GM12878 (cell line): ENCODE data around the gene RAP1A. TPM values are rescaled to one million over a fixed set of nuclear protein-coding genes. Genes with fewer than 3 reads are reported as not detected.
A peak's percentile ranks its signal among the peaks of the same experiment; 100 is the strongest.

Source experiments
- ATAC-seq: fragments of 200-7000 bp; cut with Tn5 transposase; 3 replicates; pipeline ENCODE4 v1.9.1; 2020; ENCODE audit warnings: mild to moderate bottlenecking, moderate library complexity
- BruUV-seq: library from RNA; stranded (reverse); fragments of 400-500 nt; replicated peaks from 2 replicates; lab custom pipeline; 2021; lab: Mats Ljungman, UMichigan
- CTCF ChIA-PET: fragments of 300-600 bp; sonication (Branson Sonifier 250); formaldehyde crosslinking; extraction: SDS; loops from one replicate; lab custom pipeline; 2021; ENCODE audit warnings: inconsistent platforms; lab: Yijun Ruan, JAX
- POLR2A ChIA-PET: fragments of 350-600 bp; formaldehyde crosslinking; extraction: SDS; loops from one replicate; lab custom pipeline; 2021; ENCODE audit warnings: inconsistent platforms; lab: Charles Lee
- RAD21 ChIA-PET: fragments of 300-600 bp; sonication (Branson Sonifier 250); formaldehyde crosslinking; loops from one replicate; lab custom pipeline; 2023; ENCODE audit warnings: antibody characterized with exemption; ENCODE audit not compliant: unreplicated experiment; lab: Charles Lee
- SMC1A ChIA-PET: fragments of 300-600 bp; sonication (Branson Sonifier 250); formaldehyde crosslinking; loops from one replicate; lab custom pipeline; 2023; ENCODE audit not compliant: unreplicated experiment, uncharacterized antibody; lab: Charles Lee
- DNase-seq: peaks from one replicate; pipeline ENCODE4 v3.0.0-alpha.2; 2011; ENCODE audit warnings: low read depth, low spot score
- FAIRE-seq: peaks from 3 replicates; lab custom pipeline; 2011; peaks lifted over from hg19 to GRCh38; lab: Jason Lieb, UNC
- H2AFZ ChIP-seq: 2 replicates; pipeline ENCODE4 v1.6.0; 2011; ENCODE audit warnings: low read depth, low read length, control low read depth; ENCODE audit not compliant: control insufficient read depth
- H3K27ac ChIP-seq: 2 replicates; pipeline ENCODE4 v1.5.1; 2011; ENCODE audit warnings: control low read depth; ENCODE audit not compliant: control insufficient read depth, insufficient read depth
- H3K27me3 ChIP-seq, 2 experiments: replicated peaks in 1 of 2; 2 replicates each; pipeline versions ENCODE4 v1.6.0 to v1.6.1; 2011; ENCODE audit warnings: low read length in 1 of 2; ENCODE audit not compliant: control insufficient read depth in 2 of 2, insufficient read depth in 2 of 2
- H3K36me3 ChIP-seq, 2 experiments: 2 replicates each; pipeline ENCODE4 v1.5.1; 2011; ENCODE audit warnings: low read length in 1 of 2; ENCODE audit not compliant: control insufficient read depth in 2 of 2, insufficient read depth in 2 of 2
- H3K4me1 ChIP-seq: 2 replicates; pipeline ENCODE4 v1.6.1; 2011; ENCODE audit warnings: mild to moderate bottlenecking, low read length, moderate library complexity, mixed read lengths; ENCODE audit not compliant: control insufficient read depth, insufficient read depth
- H3K4me2 ChIP-seq: 2 replicates; pipeline ENCODE4 v1.6.0; 2011; ENCODE audit warnings: control low read depth; ENCODE audit not compliant: control insufficient read depth, insufficient read depth
- H3K4me3 ChIP-seq: fragments of 200-600 bp; sonication (generic); 2 replicates; pipeline ENCODE4 v1.5.1; 2016
- H3K79me2 ChIP-seq: 2 replicates; pipeline ENCODE4 v1.6.0; 2011; ENCODE audit warnings: low read length; ENCODE audit not compliant: control insufficient read depth, insufficient read depth
- H3K9ac ChIP-seq: 2 replicates; pipeline ENCODE4 v1.8.0; 2011; ENCODE audit warnings: low read length, control low read depth, mixed read lengths; ENCODE audit not compliant: control insufficient read depth, insufficient read depth
- H3K9me3 ChIP-seq: replicated peaks from 3 replicates; pipeline ENCODE4 v1.5.1; 2011; ENCODE audit warnings: mild to moderate bottlenecking, low read length; ENCODE audit not compliant: control insufficient read depth, insufficient read depth
- H4K20me1 ChIP-seq: 2 replicates; pipeline ENCODE4 v1.6.0; 2011; ENCODE audit not compliant: control insufficient read depth, insufficient read depth
- ATF7 ChIP-seq: fragments of 450-650 bp; IDR thresholded peaks from 2 replicates; pipeline ENCODE4 v1.6.1; 2016; ENCODE audit warnings: low read depth, mild to moderate bottlenecking
- CHD1 ChIP-seq: IDR thresholded peaks from 2 replicates; pipeline ENCODE4 v1.6.1; 2012; ENCODE audit warnings: low read depth, low read length, improper control_type of control experiment
- FOXK2 ChIP-seq: fragments of 450-650 bp; IDR thresholded peaks from 2 replicates; pipeline ENCODE4 v1.6.1; 2017; ENCODE audit warnings: mild to moderate bottlenecking, moderate library complexity
- IKZF1 ChIP-seq: fragments of 450-650 bp; conservative IDR thresholded peaks from 2 replicates; pipeline ENCODE4 v1.6.1; 2017; ENCODE audit warnings: antibody characterized with exemption, mild to moderate bottlenecking
- NBN ChIP-seq: fragments of 450-650 bp; IDR thresholded peaks from 2 replicates; pipeline ENCODE4 v1.6.1; 2016
- PKNOX1 ChIP-seq: fragments of 450-650 bp; IDR thresholded peaks from 2 replicates; pipeline ENCODE4 v1.6.1; 2016; ENCODE audit warnings: mild to moderate bottlenecking
- RAD51 ChIP-seq: fragments of 450-650 bp; IDR thresholded peaks from 2 replicates; pipeline ENCODE4 v1.6.1; 2016; ENCODE audit warnings: moderate library complexity, mild to moderate bottlenecking, inconsistent platforms
- RB1 ChIP-seq: fragments of 450-650 bp; formaldehyde crosslinking; IDR thresholded peaks from 2 replicates; pipeline ENCODE4 v1.6.1; 2017; ENCODE audit warnings: mild to moderate bottlenecking, borderline replicate concordance
- YBX1 ChIP-seq: fragments of 450-650 bp; IDR thresholded peaks from 2 replicates; pipeline ENCODE4 v1.6.1; 2016; ENCODE audit warnings: antibody characterized with exemption
- ZBTB11 ChIP-seq: fragments of 450-650 bp; formaldehyde crosslinking; IDR thresholded peaks from 2 replicates; pipeline ENCODE4 v1.5.0; 2022; ENCODE audit warnings: mild to moderate bottlenecking, missing genetic modification characterization
- ZBTB40 ChIP-seq: fragments of 450-650 bp; IDR thresholded peaks from 2 replicates; pipeline ENCODE4 v1.6.1; 2016; ENCODE audit warnings: mild to moderate bottlenecking, moderate library complexity, borderline replicate concordance
- WGBS: methylation state at CpG from one replicate; pipeline ENCODE4 v1.1.6; 2016; ENCODE audit warnings: low lambda C conversion rate; ENCODE audit not compliant: insufficient replicate concordance, insufficient coverage; ENCODE audit errors: missing lambda C conversion rate; 5-methylcytosine and 5-hydroxymethylcytosine counted together
- in situ Hi-C: fragments of 300-500 bp; cut with MboI; formaldehyde crosslinking; loops from 9 replicates; pipeline ENCODE4 v1.14.3; 2018; ENCODE audit warnings: mixed read lengths
- intact Hi-C: fragments of 100-400 bp; cut with micrococcal nuclease; formaldehyde crosslinking; loops from one replicate; pipeline ENCODE4 v1.14.2; 2022; ENCODE audit not compliant: unreplicated experiment
- polyA plus RNA-seq, 11 experiments: library from polyadenylated mRNA; depleted of rRNA in 4 of 11; unstranded in 6 of 11; stranded (reverse) in 5 of 11; fragments of >200 nt; fragmentation: Nextera tagmentation in 4 of 11; fragmentation: Illumina TruSeq in 1 of 11; extraction: Ambion mirVana in 4 of 11; extraction: Trizol in 1 of 11; gene quantifications; 1 replicate in 1 of 11; 2 replicates in 10 of 11; pipeline versions ENCODE4 v1.2.1 to v1.2.3, GENCODE V29; 2011 to 2016; ENCODE audit warnings: inconsistent platforms in 2 of 11, missing spikeins in 2 of 11, low read depth in 1 of 11
- total RNA-seq, 4 experiments: library from RNA; depleted of rRNA in 3 of 4; stranded (reverse); fragments of >200 nt in 3 of 4; fragmentation: Illumina TruSeq in 1 of 4; extraction: Trizol in 1 of 4; gene quantifications; 2 replicates each; pipeline versions ENCODE4 v1.2.1 to v1.2.3, GENCODE V29; 2013 to 2021

The RAP1A gene
- total and polyA plus RNA-seq, 10 of the 15 experiments (the other 5 are each of a cell fraction or from before 2014, with no cell fraction given) = 38.4 to 213 (median 86.0) TPM

GRCh38 chr1:111618961-111619634 is 491 bp upstream of the RAP1A start:
- 31% methylated on average over 17 of the region's 19 CpGs for WGBS
- ChIA-PET CTCF (interaction anchor here (0.9 to 15.3 kb wide), 7 partner anchors 8 to 111 kb away, joined by 3 to 143 read pairs (median 3); no protein-coding TSS in a partner anchor), POLR2A (interaction anchor here (0.9 to 14.9 kb wide), 7 partner anchors 9 to 119 kb away, joined by 3 to 242 read pairs (median 8); no protein-coding TSS in a partner anchor), SMC1A (interaction anchor here (0.6 to 16.8 kb wide), 6 partner anchors 9 to 110 kb away, joined by 3 to 446 read pairs (median 50); no protein-coding TSS in a partner anchor), RAD21 (interaction anchor here (1.0 to 16.8 kb wide), 8 partner anchors 9 to 111 kb away, joined by 3 to 331 read pairs (median 6); no protein-coding TSS in a partner anchor)
- TSS peak; percentile 80 for BruUV-seq
- peak overlapping the region; percentile 87 for H3K4me3 ChIP-seq
- H2AFZ ChIP-seq = peak overlapping the region; percentile 93
- H3K9me3 ChIP-seq = no peaks in the 10 kb centered on the region
- H3K79me2 ChIP-seq = peaks cover 63% of the 10 kb centered on the region
- DNase-seq (no peak), FAIRE-seq (no peak), ATAC-seq (peak; percentile 0; the same call in 2 of the 3 replicates)
- in situ Hi-C loops = no loop called here
- H3K27ac ChIP-seq = peak overlapping the region; percentile 87
- peak overlapping the region; percentile 94 for H3K4me2 ChIP-seq
- intact Hi-C loops = loop anchor here (5.0 kb wide), 2 partner anchors 78 to 417 kb away; partner anchors contain the start of gene DENND2D
- peaks cover 34% of the 10 kb centered on the region for H3K4me1 ChIP-seq
- peak overlapping the region; percentile 79 for H3K9ac ChIP-seq
- H3K27me3 ChIP-seq = no peaks in the 10 kb centered on the region
- H4K20me1 ChIP-seq = no peaks in the 10 kb centered on the region; the same call in none of the 2 replicates
- H3K36me3 ChIP-seq = no peaks in the 10 kb centered on the region; a peak in 2 of 4 replicates
- TF ChIP-seq IKZF1 = no peak
- TF ChIP-seq PKNOX1 = no peak
- TF ChIP-seq CHD1 = no peak
- TF ChIP-seq ZBTB11 (CRISPR knock-in tag) = peak; percentile 42; the same call in 1 of the 2 replicates
- no peak for TF ChIP-seq FOXK2
- peak; percentile 51; the same call in 1 of the 2 replicates for TF ChIP-seq NBN
- peak; percentile 18; the same call in 1 of the 2 replicates for TF ChIP-seq ZBTB40
- 0 out of 2 replicates have a peak, but pooled peaks have one; percentile 16 for TF ChIP-seq ATF7
- no peak for TF ChIP-seq RB1
- TF ChIP-seq RAD51 = no peak
- no peak for TF ChIP-seq YBX1
